Stimulated activated CD4-positive, alpha-beta T cell treated with anti-CD3 and anti-CD28 coated beads, Interleukin-15, amount 100 ng/mL, for 48 hours (primary cell): ENCODE data around the gene ZNF333.
"Not testable (repeated sequence)": the region's sequence is repeated elsewhere in the genome, so short reads cannot be mapped to it uniquely, and the experiment has no call there.

Source experiments
- DNase-seq, 2 donors: peaks; one replicate each; pipeline ENCODE4 v3.0.0-alpha.2; 2020; ENCODE audit warnings: low read depth in 2 of 2

Gene ZNF333

DNA sequence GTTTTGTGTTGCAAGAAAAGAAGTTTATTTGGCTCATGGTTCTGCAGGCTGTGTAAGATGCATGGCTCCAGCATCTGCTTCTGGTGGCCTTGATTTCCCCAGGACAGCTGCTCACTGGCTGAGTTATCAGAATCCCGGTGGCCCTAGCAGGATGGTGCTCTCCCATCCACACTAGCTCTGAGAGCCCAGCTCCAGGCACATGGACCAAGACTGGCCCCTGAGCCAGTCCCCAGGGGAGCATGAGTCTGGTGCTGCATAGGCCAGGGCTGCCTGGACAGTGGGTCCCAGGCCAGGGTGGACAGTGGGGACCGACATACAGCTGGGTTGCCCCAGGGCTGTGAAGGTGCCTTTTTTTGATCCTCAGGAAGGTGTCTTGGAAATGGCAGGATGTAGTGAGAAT lies 78.2 kb downstream of the ZNF333 start:
- DNase-seq = no peak

DNA sequence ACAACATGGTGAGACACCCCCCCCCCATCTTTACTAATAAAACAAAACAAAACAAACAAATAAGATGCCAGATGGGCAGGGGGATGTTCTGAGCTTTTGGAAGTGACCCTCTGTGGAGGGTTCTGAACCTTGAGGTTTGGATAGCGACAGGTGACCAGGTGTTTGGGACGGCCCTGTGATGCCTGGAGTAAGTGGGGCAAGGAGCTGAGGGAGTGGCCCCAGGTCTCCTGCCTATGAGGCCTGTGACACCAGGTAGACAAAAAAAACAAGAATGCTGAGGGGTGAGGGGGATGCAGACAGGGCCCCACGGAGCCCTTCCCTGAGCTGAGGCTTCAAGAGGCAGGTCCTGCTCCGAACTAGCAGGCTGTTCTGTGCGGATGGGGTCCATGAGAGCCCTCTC lies 79.4 kb downstream of the ZNF333 start:
- no peak for DNase-seq

DNA sequence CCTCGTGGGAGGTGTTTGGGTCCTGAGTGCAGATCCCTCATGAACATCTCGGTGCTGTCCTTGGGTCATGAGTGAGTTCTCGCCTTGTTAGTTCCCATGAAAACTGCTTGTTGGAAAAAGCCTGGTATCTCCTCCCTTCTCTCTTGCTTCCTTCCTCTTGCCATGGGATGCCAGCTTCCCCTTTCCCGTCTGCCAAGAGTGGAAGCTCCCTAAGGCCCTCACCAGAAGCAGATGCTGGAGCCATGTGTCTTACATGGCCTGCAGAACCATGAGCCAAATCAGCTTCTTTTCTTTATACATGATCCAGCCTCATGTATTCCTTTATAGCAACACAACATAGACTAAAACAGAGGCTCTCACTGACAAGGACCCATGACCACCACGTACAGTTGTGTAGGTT lies 80.3 kb downstream of the ZNF333 start:
- DNase-seq = no peak

DNA sequence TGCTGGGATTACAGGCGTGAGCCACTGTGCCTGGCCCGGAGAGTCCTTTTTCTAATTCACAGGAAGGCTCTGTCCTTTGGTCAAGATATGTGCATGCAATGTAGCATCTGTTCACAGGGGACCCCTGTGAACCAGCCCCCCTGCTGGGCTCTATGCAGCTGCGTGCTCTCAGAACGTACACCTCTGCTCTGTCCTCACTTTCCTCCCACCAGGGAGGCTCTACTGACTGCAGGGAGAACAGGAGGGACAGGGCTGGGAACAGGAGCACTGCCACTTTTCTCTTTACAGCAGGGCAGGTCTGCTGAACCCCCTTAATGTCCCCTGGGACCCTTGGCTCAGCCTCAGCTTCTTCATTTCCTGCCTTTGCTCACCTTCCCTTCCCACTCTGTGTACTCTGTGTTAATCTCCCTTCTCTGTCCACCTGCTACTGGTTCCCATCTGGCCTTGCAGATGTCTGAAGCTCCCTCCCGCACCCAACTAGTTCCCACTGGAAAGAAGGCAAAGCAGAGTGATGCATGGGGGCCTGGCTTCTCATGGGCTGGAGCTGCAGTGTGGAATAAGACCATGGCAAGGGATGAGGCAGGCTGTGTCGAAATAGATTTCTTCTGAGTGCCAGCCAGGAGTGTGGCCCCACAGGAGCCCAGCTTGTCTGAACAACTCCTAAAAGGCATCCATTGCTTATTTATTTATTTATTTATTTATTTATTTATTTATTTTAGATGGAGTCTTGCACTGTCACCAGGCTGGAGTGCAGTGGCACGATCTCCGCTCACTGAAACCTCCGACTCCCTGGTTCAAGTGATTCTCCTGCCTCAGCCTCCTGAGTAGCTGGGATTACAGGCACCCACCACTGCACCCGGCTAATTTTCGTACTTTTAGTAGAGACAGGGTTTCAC lies 81.3 kb downstream of the ZNF333 start:
- DNase-seq = no peak

DNA sequence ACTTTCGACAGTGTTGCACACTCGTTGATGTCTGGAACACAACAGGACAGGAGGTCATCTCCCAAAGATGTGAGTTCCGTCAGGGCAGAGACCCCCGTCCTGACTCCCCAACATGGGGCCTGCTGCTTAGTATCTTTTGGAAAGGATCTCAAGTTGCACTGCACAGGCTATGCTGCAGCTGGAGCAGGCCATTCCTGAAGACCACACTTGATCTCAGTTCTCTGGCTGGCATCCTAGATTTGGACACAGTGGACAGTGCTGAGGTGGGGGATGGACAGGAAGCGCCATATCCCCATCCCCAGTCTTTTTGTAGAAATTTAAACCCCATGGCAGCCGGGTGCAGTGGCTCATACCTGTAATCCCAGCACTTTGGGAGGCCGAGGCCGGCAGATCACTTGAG lies 82.6 kb downstream of the ZNF333 start:
- no peak for DNase-seq

DNA sequence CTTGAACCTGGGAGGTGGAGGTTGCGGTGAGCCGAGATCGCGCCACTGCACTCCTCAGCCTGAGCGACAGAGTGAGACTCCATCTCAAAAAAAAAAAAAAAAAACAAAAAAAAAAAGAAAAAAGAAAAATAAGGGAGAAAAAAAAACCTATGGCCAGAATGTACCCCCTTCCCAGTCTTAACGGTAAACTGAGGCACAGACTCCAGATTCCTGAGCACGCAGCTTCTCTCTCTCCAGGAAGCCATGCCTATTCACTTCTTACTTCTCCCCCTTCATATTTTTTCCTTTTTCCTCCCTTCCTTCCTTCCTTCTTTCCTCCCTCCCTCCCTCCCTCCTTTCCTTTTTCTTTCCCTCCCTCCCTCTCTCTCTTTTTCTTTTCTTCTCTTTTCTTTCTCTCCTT lies 83.1 kb downstream of the ZNF333 start:
- no peak for DNase-seq

DNA sequence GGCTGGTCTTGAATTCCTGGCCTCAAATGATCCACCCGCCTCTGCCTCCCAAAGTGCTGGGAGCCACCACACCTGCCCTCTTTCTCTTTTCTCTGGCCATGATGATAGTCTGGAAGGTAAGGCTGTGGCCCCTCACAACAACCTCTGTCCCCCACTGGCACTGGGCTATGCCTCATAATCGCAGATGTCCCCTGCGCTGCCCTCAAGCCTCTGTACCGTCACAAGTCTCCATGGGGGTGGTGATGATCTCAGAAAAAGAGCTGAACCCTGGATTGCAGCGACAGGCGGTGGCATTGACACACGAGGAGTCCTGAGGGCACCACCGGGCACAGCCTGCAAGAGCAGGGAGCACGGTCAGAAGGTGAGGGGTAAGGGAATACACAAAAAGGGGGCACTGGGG lies 83.9 kb downstream of the ZNF333 start:
- not testable (repeated sequence) for DNase-seq

DNA sequence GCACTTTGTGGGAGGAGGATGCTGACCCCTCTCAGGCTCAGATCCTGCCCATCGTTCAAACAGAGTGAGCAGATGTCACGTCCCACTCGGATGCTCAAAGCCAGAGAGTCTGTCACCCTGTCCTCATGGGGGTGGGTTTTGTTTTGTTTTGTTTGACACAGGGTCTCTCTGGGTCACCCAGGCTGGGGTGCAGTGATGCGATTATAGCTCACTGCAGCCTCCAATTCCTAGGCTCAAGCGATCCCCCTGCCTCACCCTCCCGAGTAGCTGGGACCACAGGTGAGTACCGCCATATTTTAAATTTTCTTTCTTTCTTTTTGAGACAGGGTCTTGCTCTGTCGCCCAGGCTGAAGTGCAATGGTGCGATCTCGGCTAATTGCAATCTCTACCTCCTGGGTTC lies 84.5 kb downstream of the ZNF333 start:
- no peak for DNase-seq

DNA sequence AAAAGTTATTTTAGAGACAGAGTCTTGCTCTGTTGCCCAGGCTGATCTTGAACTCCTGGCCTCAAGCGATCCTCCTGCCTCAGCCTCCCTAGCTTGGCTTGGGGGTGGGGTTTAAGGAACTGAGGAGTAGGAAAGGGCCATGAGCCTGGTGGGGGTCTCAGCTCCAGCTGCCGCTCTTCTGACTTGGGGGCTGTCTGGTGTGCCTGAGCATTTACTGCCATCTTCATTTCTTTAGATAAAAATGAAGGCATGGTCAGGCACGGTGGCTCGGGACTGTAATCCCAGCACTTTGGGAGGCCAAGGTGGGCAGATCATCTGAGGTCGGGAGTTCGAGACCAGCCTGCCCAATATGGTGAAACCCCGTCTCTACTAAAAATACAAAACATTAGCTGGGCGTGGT lies 85.5 kb downstream of the ZNF333 start:
- not testable (repeated sequence) for DNase-seq

DNA sequence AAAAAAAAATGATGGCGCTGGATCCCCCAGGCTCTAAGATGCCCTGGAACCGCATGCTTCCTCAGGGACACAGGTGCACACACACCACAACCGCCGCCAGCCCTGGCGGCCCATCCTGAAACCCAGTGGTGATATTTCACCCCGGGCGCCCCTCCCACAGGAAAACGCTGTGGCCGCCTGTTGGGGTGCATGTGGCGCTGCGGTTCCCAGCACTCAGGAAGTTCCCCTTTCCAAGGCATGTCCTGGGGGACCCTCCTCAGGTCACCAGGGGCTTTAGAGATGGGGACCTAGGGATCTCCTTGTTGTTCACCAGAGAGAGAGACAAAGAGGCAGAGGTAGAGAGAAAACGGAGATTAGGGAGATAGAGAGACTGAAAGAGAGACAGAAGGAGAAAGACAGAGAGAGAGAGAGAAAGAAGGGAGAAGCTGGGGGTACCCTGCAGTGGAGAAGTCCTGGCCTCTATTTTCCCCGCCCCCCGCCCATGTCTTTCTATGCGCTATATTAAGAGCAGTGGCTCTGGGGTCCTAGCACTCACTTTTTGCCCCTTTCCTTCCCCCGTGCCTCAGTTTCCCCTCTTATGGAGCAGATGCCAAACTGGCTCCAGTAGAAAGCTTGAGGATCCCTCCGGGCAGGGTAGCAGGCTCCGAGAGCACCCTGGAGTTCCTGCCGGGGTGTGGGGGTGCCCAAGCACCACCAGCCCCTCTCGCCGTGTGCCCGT lies 86.2 kb downstream of the ZNF333 start:
- DNase-seq = no peak

DNA sequence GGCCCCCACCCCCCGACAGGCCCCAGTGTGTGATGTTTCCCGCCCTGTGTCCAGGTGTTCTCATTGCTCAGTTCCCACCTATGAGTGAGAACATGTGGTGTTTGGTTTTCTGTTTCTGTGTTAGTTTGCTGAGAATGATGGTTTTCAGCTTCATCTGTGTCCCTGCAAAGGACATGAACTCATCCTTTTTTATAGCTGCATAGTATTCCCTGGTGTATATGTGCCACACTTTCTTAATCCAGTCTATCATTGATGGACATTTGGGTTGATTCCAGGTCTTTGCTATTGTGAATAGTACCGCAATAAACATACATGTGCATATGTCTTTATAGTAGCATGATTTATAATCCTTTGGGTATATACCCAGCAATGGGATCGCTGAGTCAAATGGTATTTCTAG lies 87.8 kb downstream of the ZNF333 start:
- DNase-seq = not testable (repeated sequence)

DNA sequence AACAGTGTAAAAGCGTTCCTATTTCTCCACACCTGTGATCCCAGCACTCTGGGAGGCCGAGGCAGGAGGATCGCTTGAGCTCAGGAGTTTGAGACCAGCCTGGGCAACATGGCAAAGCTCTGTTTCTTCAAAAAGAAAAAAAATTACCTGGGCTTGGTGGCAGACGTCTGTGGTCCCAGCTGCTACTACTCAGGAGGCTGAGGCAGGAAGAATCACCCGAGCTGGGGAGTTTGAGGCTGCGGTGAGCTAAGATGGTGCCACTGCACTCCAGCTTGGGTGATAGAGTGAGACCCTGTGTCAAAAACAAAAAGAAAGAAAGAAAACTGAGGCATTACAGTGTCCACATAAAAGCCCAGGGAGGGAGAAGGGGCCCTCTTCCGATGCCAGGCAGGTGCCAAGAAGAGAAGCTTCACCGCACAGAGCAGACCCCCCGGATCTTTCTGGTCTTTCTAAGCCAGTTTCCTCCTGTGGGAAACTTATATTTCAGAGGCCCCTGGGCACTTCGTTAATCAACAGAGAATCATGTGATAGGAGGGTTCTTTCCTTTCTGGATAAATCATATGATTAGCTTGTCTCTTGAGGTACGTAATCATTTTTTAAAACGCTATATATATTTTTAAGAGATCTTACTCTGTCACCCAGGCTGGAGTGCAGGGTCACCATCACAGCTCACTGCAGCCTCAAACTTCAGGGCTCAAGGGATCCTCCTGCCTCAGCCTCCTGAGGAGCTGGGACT lies 88.4 kb downstream of the ZNF333 start, which contains the start of gene ADGRE2:
TSS of gene ADGRE2 (minus strand) at position 451 of the 736 bp plus-strand sequence. CDS start 1,804 bp downstream, outside the sequence.
- DNase-seq = not testable (repeated sequence)

DNA sequence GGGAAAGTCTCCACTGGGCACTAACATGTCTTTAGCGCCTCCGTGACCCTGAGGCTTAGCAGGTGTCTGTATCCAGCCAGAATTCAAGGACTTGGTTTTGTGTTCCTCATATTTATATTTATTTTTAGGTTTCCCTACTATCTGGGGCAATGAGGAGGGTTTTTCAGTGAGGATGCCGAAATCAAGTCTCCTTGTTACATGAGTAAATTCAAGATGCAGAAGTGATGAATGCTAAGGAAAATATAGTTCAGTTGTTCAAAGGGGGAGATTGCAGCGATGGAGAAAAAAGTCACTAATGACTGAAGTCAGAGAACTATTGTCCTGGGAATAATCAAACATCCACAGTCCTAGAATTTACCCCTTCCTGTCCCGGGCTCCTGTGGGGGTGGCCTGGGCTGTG lies 89.3 kb downstream of the ZNF333 start:
- no peak for DNase-seq

DNA sequence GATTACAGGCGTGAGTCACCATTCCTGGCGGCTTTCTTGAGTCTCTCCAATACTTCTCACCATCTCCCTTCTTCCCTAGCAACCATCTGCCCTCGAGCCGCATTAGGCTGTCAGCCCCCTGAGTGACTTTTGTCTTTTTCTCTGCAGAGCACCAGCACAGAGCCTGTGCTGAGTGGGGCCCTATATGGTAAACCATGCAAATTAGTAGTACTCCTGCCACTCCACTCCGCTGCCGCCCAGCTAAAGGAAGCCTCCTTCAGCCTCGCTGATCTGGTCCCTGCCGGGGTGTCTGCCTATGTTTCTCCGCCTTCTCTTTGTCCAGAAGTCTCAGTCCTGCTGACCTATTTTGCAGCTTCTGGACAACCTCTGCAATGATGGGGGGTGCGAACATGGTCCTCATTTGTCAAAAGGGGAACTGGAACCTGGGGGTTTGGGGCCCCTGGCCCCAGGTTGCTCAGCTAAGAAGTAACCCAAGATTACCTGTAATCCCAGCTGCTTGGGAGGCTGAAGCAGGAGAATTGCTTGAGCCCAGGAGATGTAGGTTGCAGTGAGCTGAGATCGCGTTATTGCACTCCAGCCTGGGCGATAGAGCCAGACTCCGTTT lies 90.9 kb downstream of the ZNF333 start:
- DNase-seq = not testable (repeated sequence)

DNA sequence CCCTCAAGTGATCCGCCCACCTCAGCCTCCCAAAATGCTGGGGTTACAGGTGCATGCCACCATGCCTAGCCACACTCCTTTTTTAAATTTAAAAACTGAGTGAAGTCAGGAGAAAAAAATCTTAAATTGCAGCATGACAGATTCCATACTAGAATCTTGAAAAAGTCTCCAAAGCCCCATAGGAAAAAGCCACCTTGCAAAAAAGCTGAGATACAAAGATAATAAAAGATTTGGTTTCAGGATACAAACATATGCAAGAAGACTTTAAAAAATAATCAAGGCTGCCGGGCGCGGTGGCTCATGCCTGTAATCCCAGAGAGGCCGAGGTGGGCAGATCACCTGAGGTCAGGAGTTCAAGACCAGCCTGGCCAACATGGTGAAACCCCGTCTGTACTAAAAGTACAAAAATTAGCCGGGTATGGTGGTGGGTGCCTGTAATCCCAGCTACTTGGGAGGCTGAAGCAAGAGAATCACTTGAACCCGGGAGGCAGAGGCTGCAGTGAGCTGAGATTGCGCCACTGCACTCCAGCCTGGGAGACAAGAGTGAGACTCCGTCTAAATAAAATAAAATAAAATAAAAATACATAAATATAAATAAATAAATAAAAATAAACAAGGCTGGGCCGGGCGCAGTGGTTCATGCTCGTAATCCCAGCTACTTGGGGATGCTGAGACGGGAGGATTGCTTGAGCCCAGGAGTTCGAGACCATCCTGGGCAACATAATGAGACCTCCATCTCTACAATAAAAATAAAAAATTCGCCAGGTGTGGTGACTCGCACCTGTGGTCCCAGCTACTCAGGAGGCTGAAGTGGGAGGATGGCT lies 92.1 kb downstream of the ZNF333 start:
- not testable (repeated sequence) for DNase-seq

DNA sequence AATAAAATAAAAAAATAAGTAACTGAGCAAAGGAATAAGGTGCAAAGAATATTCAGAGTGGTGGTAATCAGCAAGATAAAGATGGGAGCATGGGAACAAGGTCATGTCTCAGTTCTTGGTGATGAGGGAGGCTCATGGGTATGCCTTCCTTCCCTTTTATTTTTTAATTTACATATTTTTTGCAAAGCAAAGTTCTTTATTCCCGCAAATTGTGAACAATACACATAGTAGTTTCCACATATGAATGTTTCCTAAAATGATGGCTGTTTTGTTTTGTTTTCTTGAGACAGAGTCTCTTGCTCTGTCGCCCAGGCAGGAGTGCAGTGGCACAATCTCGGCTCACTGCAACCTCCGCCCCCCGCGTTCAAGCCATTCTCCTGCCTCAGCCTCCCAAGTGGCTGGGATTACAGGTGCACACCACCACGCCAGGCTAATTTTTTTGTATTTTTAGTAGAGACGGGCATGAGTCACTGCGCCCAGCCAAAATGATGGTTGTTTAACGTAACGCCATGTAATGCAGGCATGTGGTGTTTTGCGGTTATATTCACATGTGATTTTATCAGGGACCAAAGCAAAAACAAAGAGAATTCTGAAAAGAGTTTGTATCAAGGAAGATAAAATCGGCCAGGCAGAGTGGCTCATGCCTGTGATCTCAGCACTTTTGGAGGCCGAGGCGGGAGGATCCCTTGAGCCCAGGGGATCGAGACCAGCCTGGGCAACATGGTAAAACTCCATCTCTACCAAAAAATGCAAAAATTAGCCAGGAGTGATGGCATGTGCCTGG lies 93.0 kb downstream of the ZNF333 start:
- no peak for DNase-seq
